HG03520 (cell line): ENCODE measurements around the gene CDK17.
"Not testable (repeated sequence)": the region's sequence is repeated elsewhere in the genome, so short reads cannot be mapped to it uniquely, and the experiment has no call there.

ENCODE experiments used
- ATAC-seq: cut with Tn5 transposase; IDR thresholded peaks from one replicate; pipeline ENCODE4 v1.9.1; 2021; ENCODE audit warnings: mild to moderate bottlenecking, moderate library complexity; ENCODE audit not compliant: unreplicated experiment

CDK17 gene

DNA sequence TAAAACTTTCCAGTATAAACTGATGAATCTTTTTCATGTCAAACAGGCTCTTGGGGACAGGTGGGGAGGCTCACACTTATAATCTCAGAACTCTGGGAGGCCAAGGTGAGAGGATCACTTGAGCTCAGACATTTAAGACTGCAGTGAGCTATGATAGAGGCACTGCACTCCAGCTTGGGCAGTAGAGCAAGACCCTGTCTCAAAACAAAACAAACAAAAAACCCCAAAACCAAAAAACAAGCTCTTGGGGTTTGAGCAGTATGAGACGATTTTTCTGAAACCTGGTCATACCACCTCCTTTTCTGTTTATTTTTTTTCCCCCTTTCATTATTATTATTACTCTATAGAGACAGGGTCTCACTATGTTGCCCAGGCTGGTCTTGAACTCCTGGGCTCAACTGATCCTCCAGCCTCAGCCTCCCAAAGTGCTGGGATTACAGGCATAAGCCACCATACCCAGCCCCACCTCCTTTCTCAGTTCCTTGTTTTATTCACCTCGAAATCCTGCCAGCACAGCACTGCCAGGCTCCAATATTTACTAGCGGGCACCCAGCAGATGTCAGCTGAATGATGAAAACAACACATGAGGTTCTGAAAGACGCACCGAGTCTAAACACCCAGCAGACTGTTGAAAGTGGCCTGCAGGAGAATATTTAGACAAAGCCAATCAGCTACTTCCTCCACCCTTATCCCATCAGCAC, 19.5 kb upstream of the CDK17 start:
- peak; percentile 56 for ATAC-seq

DNA sequence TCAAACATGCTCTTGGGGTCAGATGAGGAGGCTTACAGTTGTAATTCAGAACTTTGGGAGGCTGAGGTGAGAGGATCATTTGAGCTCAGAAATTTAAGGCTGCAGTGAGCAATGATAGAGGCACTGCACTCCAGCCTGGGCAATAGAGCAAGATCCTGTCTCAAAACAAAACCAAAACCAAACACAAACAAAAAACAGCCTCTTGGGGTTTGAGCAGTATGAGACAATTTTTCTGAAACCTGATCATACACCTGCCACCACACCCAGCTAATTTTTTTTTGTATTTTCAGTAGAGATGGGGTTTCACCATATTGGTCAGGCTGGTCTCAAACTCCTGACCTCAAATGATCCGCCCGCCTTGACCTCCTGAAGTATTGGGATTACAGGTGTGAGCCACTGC, 17.4 kb upstream of the CDK17 start:
- ATAC-seq, result not testable (repeated sequence)

DNA sequence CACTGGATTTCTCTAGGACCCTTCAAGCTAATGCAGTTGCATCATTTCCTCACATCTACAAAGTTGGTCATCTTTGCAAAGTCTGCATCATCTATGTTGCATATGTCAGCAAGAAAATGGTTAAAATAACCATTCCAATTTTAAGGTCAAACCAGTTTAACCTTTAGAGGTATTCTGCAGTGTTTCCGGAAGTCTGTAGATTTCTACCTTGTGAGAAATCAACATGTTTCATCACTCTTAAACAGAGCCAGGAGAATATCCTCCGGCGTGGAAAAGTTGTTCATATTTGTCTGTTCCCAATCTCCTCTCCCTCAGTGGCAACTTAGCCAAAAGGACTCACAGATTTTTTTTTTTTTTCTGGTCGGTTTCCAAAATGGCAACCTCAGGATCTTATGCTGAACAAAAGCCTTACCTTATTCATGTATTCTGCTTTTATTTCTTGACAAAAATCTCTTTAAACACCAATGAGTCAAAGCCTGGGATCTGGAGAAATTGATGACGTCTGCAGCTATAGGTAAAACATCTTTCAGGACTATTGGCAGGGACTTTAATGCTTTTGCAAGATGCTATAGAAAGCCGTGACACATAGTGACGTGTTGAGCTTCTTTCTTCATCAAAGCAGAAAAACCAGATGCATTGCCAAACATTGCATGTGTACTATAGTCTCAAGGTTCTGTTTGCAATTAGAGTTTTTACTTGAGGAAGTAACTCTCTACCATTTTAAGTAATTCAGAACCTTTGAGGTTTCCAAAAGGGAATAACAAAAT, 16.0 kb upstream of the CDK17 start:
- ATAC-seq, result no peak

DNA sequence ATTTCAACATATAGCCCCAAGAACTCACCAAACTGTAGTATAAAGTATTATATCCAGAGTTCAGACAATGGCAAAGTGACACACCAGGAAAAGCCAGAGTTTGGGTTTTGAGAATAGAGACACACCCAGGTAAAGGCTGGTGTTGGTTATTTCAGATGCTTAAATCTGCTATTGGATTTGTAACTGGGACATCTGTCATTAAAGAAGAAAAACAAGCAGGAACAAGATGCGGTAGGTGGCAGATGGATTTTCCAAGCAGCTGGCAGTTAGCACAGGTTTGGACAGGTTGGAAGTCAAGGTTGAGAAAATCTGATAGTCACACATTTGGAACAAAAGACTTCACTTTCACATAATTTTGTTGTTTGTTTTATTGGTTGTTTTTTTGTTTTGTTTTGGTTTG, 14.4 kb upstream of the CDK17 start:
- no peak for ATAC-seq

DNA sequence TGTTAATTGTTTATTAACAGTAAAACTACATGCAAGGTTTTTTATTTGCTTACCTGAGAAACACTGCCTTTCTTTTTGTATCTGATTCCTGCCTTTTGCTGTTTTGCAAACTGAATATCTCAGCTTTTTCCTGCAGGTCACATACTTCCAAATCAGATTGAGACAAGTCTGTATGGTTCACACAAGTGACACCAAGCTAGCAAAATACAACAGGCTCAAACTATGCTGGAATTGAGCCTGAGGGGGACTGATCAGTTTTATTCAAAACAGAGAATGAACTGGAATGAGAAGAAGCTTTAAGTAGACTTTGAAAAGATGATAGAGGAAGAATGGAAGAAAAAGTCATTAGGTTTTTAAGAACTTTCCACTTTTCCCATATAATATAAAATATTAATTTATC, 12.2 kb upstream of the CDK17 start:
- ATAC-seq, result no peak

DNA sequence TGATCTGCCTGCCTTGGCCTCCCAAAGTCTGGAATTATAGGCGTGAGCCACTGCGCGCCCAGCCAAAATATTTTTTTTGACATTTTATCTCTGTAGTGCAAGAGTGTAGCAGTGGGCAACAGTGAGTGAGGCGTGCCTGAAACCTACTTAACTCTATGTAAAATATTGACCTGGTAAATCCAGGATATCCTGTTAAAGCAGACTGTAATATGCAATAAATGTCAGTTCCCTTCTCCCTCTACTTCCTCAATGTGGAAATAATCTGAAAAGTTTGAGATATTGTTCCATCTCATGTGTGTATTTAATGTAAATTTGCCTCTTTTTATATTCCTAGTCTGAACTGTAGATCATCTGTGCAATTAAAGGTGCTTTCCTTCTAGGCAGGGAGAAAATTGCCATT, 9.5 kb upstream of the CDK17 start:
- no peak for ATAC-seq

DNA sequence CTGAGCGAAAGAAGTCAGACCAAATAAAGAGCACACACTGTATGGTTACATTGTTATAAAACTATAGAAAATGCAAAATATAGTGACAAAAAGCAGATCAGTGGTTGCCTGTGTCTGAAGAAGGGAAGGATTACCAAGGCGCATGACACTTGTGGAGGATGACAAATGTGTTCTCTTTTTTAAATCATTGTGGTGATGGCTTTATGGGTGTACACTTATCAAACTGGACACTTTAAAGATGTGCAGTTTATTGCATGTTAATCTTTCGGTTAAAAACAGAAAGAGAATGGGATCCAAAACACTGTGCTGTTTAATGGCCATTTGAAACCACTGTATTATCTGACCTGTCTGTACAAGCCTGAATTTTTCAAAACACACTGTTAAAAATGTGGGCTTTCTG, 8.8 kb upstream of the CDK17 start:
- no peak for ATAC-seq

DNA sequence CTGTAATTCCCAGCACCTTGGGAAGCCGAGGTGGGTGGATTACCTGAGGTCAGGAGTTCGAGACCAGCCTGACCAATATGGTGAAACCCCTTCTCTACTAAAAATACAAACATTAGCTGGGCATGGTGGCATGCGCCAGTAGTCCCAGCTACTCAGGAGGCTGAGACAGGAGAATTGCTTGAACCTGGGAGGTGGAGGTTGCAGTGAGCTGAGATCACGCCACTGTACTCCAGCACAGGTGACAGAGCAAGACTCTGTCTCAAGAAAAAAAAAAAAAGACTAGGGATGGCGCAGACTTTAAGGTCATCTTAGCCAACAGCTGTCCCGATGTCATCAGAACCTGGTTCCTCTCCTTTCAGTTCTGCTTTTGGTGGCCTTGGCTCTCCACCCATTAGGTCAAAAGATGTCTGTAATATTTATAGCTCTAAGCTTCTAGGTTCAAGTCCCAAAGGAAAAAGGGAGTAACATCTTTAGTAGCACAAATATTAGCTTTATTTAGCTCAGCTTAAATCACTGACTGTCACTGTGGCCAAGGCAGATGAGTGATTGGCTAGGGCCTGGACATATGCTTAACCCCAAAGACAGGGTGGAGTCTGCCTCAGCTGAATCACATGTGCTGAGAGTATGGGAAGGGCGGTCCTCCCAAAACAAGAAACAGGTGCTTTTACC, 7.3 kb upstream of the CDK17 start:
- peak; percentile 98 for ATAC-seq

DNA sequence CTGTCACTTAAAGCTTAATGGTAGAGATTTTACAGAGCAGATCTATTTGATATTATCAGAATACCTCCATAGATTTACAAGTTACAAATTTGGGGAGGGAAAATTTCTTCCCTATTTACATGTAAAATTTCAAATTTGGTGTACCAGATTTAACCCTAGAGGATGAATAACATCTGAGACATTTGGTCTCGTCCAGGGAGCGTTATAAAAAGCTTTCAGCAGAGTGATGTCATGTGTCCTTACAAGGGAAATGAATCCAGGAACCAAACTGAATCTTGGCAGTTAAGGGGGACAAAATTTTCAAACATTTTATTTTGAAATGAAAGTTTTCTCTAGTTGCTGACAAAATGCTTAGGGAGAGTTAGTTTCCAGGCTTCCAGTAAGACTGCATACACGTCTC, 4.5 kb upstream of the CDK17 start:
- no peak for ATAC-seq

DNA sequence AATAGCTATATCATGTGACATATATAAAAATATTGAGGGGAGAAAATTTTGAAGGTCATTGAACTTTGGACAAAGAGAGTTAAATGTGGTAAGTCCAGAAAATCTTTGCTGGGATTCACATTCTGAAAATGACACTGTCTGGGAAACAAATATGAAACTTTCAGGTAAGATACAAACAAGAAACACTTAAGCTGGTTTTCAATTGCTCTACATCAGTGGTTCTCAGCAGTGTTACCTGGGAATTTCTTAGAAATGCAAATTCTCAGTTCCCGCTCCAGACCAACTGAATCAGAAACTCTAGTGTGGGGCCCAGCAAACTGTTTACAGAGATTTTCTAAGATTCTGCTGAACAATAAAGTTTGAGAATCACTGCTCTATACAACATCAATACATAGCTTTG, 3.6 kb upstream of the CDK17 start:
- no peak for ATAC-seq

DNA sequence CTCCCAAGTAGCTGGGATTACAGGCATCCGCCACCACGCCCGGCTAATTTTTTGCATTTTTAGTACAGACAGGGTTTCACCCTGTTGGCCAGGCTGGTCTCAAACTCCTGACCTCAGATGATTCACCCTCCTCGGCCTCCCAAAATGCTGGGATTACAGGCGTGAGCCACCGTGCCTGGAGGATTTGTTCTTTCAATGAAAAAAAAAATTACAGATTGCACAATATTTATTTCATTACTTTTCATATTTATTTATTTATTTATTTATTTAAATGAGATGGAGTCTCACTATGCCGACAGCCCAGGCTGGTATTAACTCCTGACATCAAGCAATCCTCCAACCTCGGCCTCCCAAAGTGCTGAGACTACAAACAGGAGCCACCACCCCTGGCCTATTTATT, 2.3 kb upstream of the CDK17 start:
- ATAC-seq, result not testable (repeated sequence)

DNA sequence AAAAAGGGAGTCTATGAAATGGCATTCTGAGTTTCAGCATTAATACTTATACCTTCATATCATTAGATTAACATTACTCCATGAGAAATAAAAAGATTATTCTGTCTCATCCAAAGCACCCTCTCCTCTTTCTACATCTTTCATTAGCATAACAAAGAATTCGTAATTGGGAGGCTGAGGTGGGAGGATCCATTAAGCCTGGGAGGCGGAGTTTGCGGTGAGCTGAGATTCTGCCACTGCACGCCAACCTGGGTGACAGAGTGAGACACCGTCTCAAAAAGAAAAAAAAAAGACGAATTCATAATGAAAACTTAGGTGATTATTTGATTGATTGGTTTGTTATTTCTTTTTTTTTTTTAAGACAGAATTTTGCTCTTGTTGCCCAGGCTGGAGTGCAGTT, 1.8 kb upstream of the CDK17 start:
- ATAC-seq, result no peak

DNA sequence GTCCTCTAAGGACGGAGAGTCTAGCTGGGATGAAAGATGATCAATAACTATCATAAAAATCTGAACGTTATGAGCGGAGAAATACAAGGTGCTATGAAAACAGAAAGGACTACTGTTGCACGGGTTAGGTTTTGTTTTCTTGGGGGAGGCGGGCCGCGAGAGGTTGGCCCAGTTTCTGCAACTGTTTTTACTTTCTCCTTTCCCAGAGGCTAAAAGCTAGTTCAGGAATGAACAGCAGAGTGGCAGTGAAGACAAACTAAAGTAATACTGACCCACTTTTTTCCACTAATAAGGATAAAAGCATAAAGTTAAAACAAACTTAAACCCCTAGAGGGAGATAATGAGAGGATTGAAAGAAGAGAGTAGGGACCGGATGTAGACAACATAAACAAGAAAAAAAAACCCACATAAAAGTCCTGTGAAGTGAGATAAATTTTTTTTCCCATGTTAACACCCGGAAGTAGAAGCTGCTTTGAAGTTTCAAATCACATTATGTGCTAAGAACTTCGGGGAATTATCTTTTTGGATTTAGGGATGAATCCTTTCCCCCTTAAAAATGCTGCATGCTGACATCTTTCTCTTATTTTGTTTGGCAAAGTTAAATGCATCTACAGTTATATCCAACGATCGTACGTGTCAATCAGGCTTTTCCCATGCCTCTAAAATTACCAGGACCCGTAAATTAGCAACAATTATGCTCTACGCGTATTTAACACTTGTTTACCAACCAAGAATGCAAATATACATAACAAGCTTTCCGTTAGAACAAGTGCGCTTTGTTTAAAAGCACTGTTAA, 1.0 kb upstream of the CDK17 start:
- ATAC-seq, result peak; percentile 19

DNA sequence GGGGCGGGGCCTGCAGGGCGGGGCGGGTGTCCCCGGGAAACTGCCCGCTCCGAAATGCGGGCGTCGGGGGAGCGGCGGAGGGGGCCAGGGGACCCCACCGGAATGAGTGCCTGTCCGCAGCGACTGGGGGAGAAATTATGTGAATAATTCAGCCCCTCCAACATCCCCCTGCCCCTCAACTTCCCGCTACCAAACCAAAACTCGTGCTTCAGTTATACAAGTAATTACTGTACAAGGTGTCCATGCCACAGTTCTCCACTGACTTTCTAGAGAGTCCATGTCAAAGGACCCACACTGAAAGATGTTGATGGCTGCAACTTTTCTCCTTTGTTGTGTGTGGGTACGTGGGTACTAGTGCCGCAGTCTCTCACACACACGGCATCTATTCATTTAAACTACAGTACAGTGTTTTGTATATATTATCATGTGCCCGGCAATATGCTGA, 414 bp upstream of the CDK17 start:
- ATAC-seq, result peak; percentile 4

DNA sequence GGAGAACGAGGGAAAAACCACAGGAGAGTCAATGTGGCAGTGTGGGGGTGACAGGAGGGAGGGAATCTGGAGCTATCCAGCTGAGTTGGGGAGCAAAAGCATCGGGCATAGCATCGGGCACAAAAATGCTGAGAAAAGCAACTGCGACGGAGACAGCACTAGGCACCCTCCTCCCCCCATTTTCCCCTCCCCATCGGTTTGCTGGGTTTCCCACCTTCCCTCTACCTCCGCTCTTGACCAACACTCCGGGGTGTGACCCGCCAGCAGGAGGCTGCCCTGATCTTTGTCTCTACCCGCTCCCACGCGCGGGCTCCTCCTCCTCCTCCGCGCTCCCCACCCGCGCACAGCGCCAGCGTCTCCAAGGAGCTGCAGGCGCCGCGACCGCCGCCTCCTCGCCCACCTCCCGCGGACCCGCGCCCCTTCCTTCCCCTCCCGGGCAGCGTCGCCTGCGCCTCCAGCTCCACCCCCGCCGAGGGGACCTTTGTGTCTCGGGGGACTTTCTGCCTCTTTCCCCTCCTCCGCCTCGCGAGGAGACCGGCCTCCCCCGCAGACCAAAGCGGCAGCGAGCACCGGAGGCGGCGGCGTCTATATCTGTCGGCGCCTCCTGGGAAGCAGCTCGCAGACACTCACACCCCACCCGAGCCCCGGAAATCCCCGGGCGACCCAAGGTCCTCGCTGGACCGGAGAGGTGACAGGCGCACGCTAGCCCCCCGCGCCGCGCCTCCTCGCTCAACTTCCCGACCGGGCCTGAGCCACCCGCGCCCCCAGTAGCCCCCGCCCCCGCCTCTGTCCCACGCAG, 920 bp downstream of the CDK17 start:
- ATAC-seq, result peak; percentile 30

DNA sequence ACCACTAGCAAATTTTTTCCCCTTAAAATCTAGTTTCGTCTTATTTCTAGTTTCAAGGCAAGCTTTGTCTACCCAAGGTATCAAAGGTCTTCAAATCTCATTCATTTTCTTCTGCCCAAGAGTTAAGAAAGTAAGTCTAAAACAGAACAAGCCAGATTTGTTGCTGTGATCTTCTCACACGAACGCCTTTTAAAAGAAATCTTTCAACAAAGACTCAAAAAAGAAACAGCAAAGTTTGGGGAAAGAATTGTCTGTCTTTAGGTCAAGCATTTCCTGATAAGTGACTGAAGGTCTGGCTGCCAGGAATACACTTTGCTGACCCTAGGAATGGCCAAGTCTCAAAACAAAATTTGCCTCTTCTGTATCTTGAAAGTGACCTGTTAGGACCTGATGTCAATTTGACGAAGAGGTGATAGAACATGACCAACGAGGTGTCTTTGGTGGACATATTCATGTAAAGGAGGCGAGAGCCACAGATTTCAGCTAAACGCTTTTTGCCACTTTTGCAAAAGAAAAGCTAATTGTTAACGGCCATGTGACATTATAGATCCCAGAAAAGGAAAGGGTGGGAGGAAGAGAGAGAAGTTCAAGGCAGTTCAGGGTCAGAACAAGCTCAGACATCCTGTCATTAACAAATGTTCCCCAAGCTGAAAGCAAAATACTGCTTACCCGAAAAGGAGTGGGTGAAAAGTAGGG, 1.7 kb downstream of the CDK17 start:
- no peak for ATAC-seq

DNA sequence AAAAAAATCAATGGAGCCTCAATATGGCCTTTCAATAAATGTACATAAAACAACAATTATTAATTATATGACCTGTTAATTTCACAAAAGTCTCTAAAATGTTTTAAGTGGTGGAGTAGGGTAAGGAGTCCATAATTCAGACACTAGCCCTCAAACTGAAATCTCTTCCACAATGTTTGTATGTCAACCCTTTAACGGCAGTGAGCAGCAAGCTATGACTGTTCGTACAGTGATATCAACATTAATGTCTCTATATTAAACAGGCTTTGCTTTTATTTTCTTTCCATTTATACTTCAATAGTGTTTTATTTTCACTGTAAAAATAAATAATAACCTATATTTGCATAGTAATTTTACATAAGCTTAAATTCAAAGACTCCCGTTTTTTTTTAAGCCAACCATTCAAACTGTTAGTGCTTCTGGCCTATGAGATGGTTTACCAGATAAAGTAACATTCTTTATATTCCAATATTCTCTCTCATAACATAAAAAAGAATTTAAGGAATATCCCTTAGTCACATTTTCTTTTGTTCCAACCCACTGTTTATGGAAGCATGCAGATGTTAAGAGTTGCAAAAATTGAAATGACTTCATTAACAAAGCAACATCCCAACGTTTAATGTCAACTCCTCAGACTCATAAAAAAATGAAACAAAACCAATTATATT, 2.3 kb downstream of the CDK17 start:
- ATAC-seq, result no peak

DNA sequence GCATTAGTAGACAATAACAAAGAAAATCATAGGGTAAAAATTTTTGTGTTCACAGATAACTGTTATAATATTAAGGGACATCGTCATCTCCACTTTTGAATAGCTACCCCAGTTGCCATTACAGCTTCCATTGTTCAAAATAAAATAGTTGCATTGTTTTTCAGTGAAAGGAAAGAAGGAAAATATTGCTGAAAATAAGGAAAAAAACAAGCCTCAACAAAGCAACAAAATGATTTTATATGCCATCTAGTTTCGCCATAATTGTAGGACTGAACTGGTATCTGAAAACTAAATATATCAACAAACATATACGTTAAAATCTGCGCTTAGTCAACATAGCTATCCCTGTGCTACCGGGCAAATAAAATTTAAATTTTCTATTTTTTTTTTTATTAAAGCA, 3.3 kb downstream of the CDK17 start:
- no peak for ATAC-seq

DNA sequence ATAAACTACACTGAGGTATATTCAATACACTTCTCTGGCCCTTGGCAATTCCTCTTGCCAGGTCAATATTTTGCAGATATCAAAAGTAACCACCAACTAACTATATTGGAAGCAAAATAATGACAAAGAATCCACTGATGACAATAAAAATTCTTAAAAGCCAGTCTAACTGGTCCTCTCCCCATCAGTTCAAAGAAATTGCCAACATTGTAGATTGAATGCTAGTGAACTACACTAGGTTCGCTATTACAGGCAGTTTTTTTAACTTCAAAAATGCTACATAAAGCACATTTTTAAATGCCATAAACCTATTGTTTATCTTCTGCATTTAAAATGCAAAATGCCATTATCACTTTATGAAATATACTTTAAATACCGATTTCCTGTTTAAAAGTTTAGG, 4.0 kb downstream of the CDK17 start:
- ATAC-seq, result no peak
